K562 (cell line): ENCODE results near the gene ELMO1. TPM values are rescaled to one million over a fixed set of nuclear protein-coding genes. Genes with fewer than 3 reads are reported as not detected.
A peak's percentile ranks its signal among the peaks of the same experiment; 100 is the strongest.

Source experiments
- ATAC-seq: fragments of 200-7000 bp; cut with Tn5 transposase; 3 replicates; pipeline ENCODE4 v1.9.1; 2020; ENCODE audit warnings: moderate library complexity
- BruUV-seq: library from RNA; stranded (reverse); fragments of 400-500 nt; replicated peaks from 2 replicates; lab custom pipeline; 2021; lab: Mats Ljungman, UMichigan
- CTCF ChIA-PET: fragments of 300-600 bp; formaldehyde crosslinking; extraction: SDS; loops from one replicate; lab custom pipeline; 2021; ENCODE audit warnings: low intra/inter-chr PET ratio; lab: Yijun Ruan, JAX
- POLR2A ChIA-PET: fragments of 300-600, 350-650 bp; sonication (Branson Sonifier 250); formaldehyde crosslinking; extraction: SDS; loops from one replicate; lab custom pipeline; 2021; ENCODE audit warnings: antibody characterized with exemption, inconsistent platforms; lab: Yijun Ruan, JAX
- DNase-seq, 4 experiments: peaks; one replicate each; pipeline versions ENCODE4 v3.0.0 to v3.0.0-alpha.2; 2011 to 2018; ENCODE audit warnings: low spot score in 3 of 4, mixed read lengths in 3 of 4; ENCODE audit errors: extremely low read depth in 1 of 4
- FAIRE-seq: peaks from 2 replicates; lab custom pipeline; 2011; peaks lifted over from hg19 to GRCh38; lab: Jason Lieb, UNC
- H2AFZ ChIP-seq: 2 replicates; pipeline ENCODE4 v1.6.0; 2011; ENCODE audit warnings: low read depth, low read length, control low read depth, inconsistent platforms
- H3K27ac ChIP-seq: fragments of 200-600 bp; 3 replicates; pipeline ENCODE4 v1.8.0; 2011; ENCODE audit warnings: low read depth, mild to moderate bottlenecking, control low read depth, inconsistent platforms, low read length, moderate library complexity, mixed read lengths; ENCODE audit errors: extremely low read depth
- H3K27me3 ChIP-seq, 2 experiments: fragments of 300-600 bp in 1 of 2; 2 replicates in 1 of 2; 3 replicates in 1 of 2; pipeline versions ENCODE4 v1.6.0 to v1.8.0; 2011; ENCODE audit warnings: inconsistent platforms in 2 of 2, low read length in 2 of 2, mild to moderate bottlenecking in 1 of 2, mixed read lengths in 1 of 2, moderate library complexity in 1 of 2; ENCODE audit not compliant: control insufficient read depth in 2 of 2, insufficient read depth in 2 of 2
- H3K36me3 ChIP-seq: fragments of 300-600 bp; 3 replicates; pipeline ENCODE4 v1.8.0; 2011; ENCODE audit warnings: mild to moderate bottlenecking, low read length, inconsistent platforms; ENCODE audit not compliant: control insufficient read depth, insufficient read depth
- H3K4me1 ChIP-seq, 2 experiments: fragments of 200-600 bp in 1 of 2; replicated peaks in 1 of 2; 2 replicates in 1 of 2; 3 replicates in 1 of 2; pipeline versions ENCODE4 v1.5.1 to v1.8.0; 2011; ENCODE audit warnings: inconsistent platforms in 2 of 2, low read length in 2 of 2, mild to moderate bottlenecking in 1 of 2, mixed read lengths in 1 of 2, moderate library complexity in 1 of 2; ENCODE audit not compliant: control insufficient read depth in 2 of 2, insufficient read depth in 2 of 2
- H3K4me2 ChIP-seq: 2 replicates; pipeline ENCODE4 v1.6.1; 2011; ENCODE audit warnings: low read length, control low read depth, inconsistent platforms, mixed read lengths; ENCODE audit not compliant: insufficient read depth
- H3K4me3 ChIP-seq: fragments of 200-600 bp; sonication (generic), shearing (Covaris generic); 2 replicates; pipeline ENCODE4 v1.5.1; 2016; ENCODE audit warnings: control low read depth, inconsistent platforms
- H3K79me2 ChIP-seq: fragments of 200-600 bp; 3 replicates; pipeline ENCODE4 v1.8.0; 2011; ENCODE audit warnings: low read length, inconsistent platforms; ENCODE audit not compliant: control insufficient read depth, insufficient read depth
- H3K9ac ChIP-seq, 2 experiments: 2 replicates each; pipeline versions ENCODE4 v1.6.0 to v1.6.1; 2011; ENCODE audit warnings: low read depth in 2 of 2, low read length in 2 of 2, control low read depth in 1 of 2, inconsistent platforms in 1 of 2, mild to moderate bottlenecking in 1 of 2, mixed read lengths in 1 of 2; ENCODE audit not compliant: insufficient read depth in 1 of 2
- H3K9me1 ChIP-seq: one replicate; pipeline ENCODE4 v1.6.0; 2011; ENCODE audit warnings: inconsistent platforms, mild to moderate bottlenecking, low read length, moderate library complexity; ENCODE audit not compliant: control insufficient read depth, insufficient read depth
- H3K9me3 ChIP-seq: replicated peaks from 2 replicates; pipeline ENCODE4 v1.5.1; 2011; ENCODE audit warnings: low read depth, low read length, inconsistent platforms; ENCODE audit not compliant: control insufficient read depth, insufficient read depth
- H4K20me1 ChIP-seq: replicated peaks from 2 replicates; pipeline ENCODE4 v1.6.1; 2011; ENCODE audit warnings: low read length, inconsistent platforms, mixed read lengths; ENCODE audit not compliant: control insufficient read depth, insufficient read depth
- CSDE1 ChIP-seq, 2 experiments: fragments of 450-650 bp; IDR thresholded peaks; 2 replicates each; pipeline ENCODE4 v1.6.1; 2016; ENCODE audit warnings: mild to moderate bottlenecking in 1 of 2
- EGR1 ChIP-seq: fragments of 450-650 bp; conservative IDR thresholded peaks from 2 replicates; pipeline ENCODE4 v1.6.1; 2017; ENCODE audit warnings: mild to moderate bottlenecking
- HNRNPUL1 ChIP-seq: fragments of 200-400 bp; formaldehyde crosslinking; IDR thresholded peaks from 2 replicates; pipeline ENCODE4 v1.6.1; 2017; ENCODE audit warnings: low read length
- ZNF224 ChIP-seq: sonication (generic); formaldehyde crosslinking; IDR thresholded peaks from 2 replicates; pipeline ENCODE4 v1.8.0; 2022; ENCODE audit warnings: mild to moderate bottlenecking, missing genetic modification reagents
- ZNF398 ChIP-seq: fragments of 250-450 bp; sonication (Bioruptor Pico); IDR thresholded peaks from 2 replicates; pipeline ENCODE4 v1.8.0; 2021; ENCODE audit warnings: moderate library complexity, mild to moderate bottlenecking, inconsistent platforms
- ZNF518B ChIP-seq: fragments of 250-450 bp; sonication (Bioruptor Pico); IDR thresholded peaks from 2 replicates; pipeline ENCODE4 v1.5.0; 2021; ENCODE audit warnings: mild to moderate bottlenecking, moderate library complexity
- WGBS: fragments of 100-300 bp; shearing (Covaris generic); methylation state at CpG from one replicate; pipeline ENCODE4 v1.1.6; 2016; ENCODE audit warnings: low coverage, mixed read lengths; ENCODE audit not compliant: insufficient coverage; ENCODE audit errors: missing lambda C conversion rate; 5-methylcytosine and 5-hydroxymethylcytosine counted together
- in situ Hi-C: fragments of 300-500 bp; cut with MboI; formaldehyde crosslinking; loops from 4 replicates; pipeline ENCODE4 v1.15.0; 2018; ENCODE audit warnings: inconsistent platforms, mixed read lengths
- intact Hi-C: fragments of 100-400 bp; cut with micrococcal nuclease; formaldehyde crosslinking; loops from 2 replicates; pipeline ENCODE4 v1.14.2; 2022
- polyA plus RNA-seq, 8 experiments: library from polyadenylated mRNA; depleted of rRNA in 4 of 8; stranded (reverse) in 5 of 8; unstranded in 3 of 8; fragments of >200 nt; fragmentation: Nextera tagmentation in 2 of 8; fragmentation: Illumina TruSeq in 1 of 8; extraction: Ambion mirVana in 2 of 8; extraction: Trizol in 1 of 8; gene quantifications; 2 replicates each; pipeline versions ENCODE4 v1.2.1 to v1.2.3, GENCODE V29; 2011 to 2014; ENCODE audit warnings: inconsistent platforms in 1 of 8, missing spikeins in 1 of 8
- total RNA-seq, 7 experiments: library from RNA; depleted of rRNA in 6 of 7; stranded (reverse); fragments of >200 nt in 6 of 7; fragmentation: Illumina TruSeq in 2 of 7; extraction: Trizol in 2 of 7; gene quantifications; 2 replicates each; pipeline versions ENCODE4 v1.2.1 to v1.2.3, GENCODE V29; 2011 to 2021; ENCODE audit warnings: low replicate concordance in 1 of 7

The ELMO1 gene
- total and polyA plus RNA-seq, 9 of the 15 experiments (the other 6 are each of a cell fraction or from before 2014, with no cell fraction given), result 0.36 to 7.2 (median 3.6) TPM

DNA sequence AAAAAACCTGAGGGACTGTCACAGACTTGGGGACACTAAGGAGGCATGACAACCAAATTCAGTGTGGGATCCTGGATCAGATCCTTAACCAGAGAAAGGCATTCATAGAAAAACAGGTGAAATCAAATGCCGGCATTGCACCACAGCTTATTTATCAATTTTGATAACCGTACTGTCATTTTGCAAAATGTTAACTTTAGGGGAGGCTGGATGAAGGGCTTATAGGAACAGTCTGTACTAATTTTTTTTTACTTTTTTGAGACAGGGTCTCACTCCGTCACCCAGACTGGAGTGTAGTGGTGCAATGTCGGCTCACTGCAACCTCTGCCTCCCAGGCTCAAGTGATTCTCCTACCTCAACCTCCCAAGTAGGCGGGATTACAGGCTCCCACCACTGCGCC, 217.1 kb downstream of the ELMO1 start (continued):
- TF ChIP-seq ZNF398 (CRISPR knock-in tag), result no peak
- no peak for TF ChIP-seq HNRNPUL1
- no peak for TF ChIP-seq ZNF518B (CRISPR knock-in tag)
- no peak for TF ChIP-seq CSDE1 (IDR thresholded peaks at IDR 0.05)

DNA sequence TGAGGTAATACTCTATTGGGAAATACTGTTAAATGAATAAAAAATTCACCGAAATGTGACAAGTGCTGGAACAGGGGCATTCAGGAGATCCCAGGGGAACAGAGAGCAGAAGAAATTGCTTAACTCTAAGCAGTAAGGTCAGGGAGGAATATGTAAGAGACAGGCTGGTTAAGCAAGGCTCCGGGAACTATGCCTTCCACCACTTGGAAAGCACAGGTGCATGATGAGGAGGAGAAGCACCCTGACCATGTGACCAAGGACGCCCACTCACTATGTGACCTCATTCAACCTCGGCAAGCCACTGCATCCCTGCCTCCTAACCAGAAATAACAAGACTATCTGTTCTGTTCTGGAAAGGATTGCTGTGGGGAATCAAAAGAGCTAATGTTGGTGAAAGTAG, 218.4 kb downstream of the ELMO1 start:
- FAIRE-seq (no peak), ATAC-seq (no peak), DNase-seq (peak in 2 of 4 experiments; percentile 7)
- in situ Hi-C loops, result loop anchor here (25.0 kb wide), 1 partner anchor 607 kb away; the partner anchor contains the start of gene NME8
- ChIA-PET CTCF (no interaction called here), POLR2A (no interaction called here)
- intact Hi-C loops, result loop anchor here (10.0 kb wide), 1 partner anchor 605 kb away; no protein-coding TSS in a partner anchor
- no peaks in the 10 kb centered on the region for H3K79me2 ChIP-seq
- no peaks in the 10 kb centered on the region for H3K4me1 ChIP-seq
- H3K27ac ChIP-seq, result no peak overlapping the region
- WGBS, result 2% methylated on average over 4 of the region's 4 CpGs
- H3K9me3 ChIP-seq, result no peaks in the 10 kb centered on the region
- no peaks in the 10 kb centered on the region for H4K20me1 ChIP-seq
- H2AFZ ChIP-seq, result no peak overlapping the region
- H3K36me3 ChIP-seq, result no peaks in the 10 kb centered on the region
- H3K4me2 ChIP-seq, result no peak overlapping the region
- peaks cover 0 to 4% of the 10 kb centered on the region in 2 experiments; a peak in 2 of 5 replicates for H3K27me3 ChIP-seq
- H3K4me3 ChIP-seq, result no peak overlapping the region
- H3K9me1 ChIP-seq, result no peaks in the 10 kb centered on the region
- peak; percentile 38; the same call in 1 of the 2 replicates for TF ChIP-seq EGR1
- TF ChIP-seq ZNF224 (CRISPR knock-in tag), result no peak
- no TSS peak for BruUV-seq
- H3K9ac ChIP-seq, result no peak overlapping the region
